OCI-LY1 (cell line): ENCODE measurements around the gene CAMK2D.

Experiments used
- H2AFZ ChIP-seq: fragments of 200-600 bp; sonication (generic), shearing (Covaris generic); 2 replicates; pipeline ENCODE4 v1.6.0; 2014; ENCODE audit warnings: antibody characterized with exemption, mild to moderate bottlenecking, low read length
- H3F3A ChIP-seq: fragments of 200-600 bp; sonication (generic), shearing (Covaris generic); 2 replicates; pipeline ENCODE4 v1.6.0; 2014; ENCODE audit warnings: mild to moderate bottlenecking, antibody characterized with exemption, low read length, moderate library complexity; ENCODE audit not compliant: insufficient read depth
- H3K27ac ChIP-seq: fragments of 200-600 bp; sonication (generic); 2 replicates; pipeline ENCODE4 v1.5.1; 2014; ENCODE audit warnings: low read length, mixed run types, mild to moderate bottlenecking, low read depth; ENCODE audit not compliant: poor library complexity, severe bottlenecking
- H3K27me3 ChIP-seq: fragments of 200-600 bp; sonication (generic); 2 replicates; pipeline ENCODE4 v1.6.0; 2014; ENCODE audit warnings: antibody characterized with exemption, mild to moderate bottlenecking, low read length, moderate library complexity; ENCODE audit not compliant: insufficient read depth
- H3K36me3 ChIP-seq: fragments of 200-600 bp; sonication (generic); 2 replicates; pipeline ENCODE4 v1.6.1; 2014; ENCODE audit warnings: mild to moderate bottlenecking, antibody characterized with exemption, low read length, moderate library complexity, mixed read lengths; ENCODE audit not compliant: insufficient read depth
- H3K4me1 ChIP-seq: fragments of 200-600 bp; sonication (generic); 2 replicates; pipeline ENCODE4 v1.5.1; 2014; ENCODE audit warnings: mild to moderate bottlenecking, low read length, moderate library complexity; ENCODE audit not compliant: insufficient read depth, severe bottlenecking
- H3K4me2 ChIP-seq: fragments of 200-600 bp; sonication (generic), shearing (Covaris generic); 2 replicates; pipeline ENCODE4 v1.6.1; 2014; ENCODE audit warnings: low read length
- H3K4me3 ChIP-seq: fragments of 200-600 bp; sonication (generic); 2 replicates; pipeline ENCODE4 v1.5.1; 2014; ENCODE audit warnings: low read length, low read depth, mild to moderate bottlenecking, mixed read lengths; ENCODE audit not compliant: poor library complexity, severe bottlenecking
- H3K79me2 ChIP-seq: fragments of 200-600 bp; shearing (Covaris generic); 2 replicates; pipeline ENCODE4 v1.6.1; 2016; ENCODE audit warnings: mixed run types, low read length, mixed read lengths; ENCODE audit not compliant: insufficient read depth
- H3K9ac ChIP-seq: fragments of 200-600 bp; sonication (generic), shearing (Covaris generic); 2 replicates; pipeline ENCODE4 v1.6.1; 2014; ENCODE audit warnings: mild to moderate bottlenecking, low read length, mixed read lengths
- H3K9me2 ChIP-seq: fragments of 200-600 bp; sonication (generic), shearing (Covaris generic); 2 replicates; pipeline ENCODE4 v1.6.1; 2014; ENCODE audit warnings: low read depth, mild to moderate bottlenecking, low read length, mixed read lengths
- H3K9me3 ChIP-seq: fragments of 200-600 bp; shearing (Covaris generic); 2 replicates; pipeline ENCODE4 v1.6.1; 2014; ENCODE audit warnings: low read length, mixed read lengths
- H4K20me1 ChIP-seq: fragments of 200-600 bp; sonication (generic), shearing (Covaris generic); 2 replicates; pipeline ENCODE4 v1.6.0; 2016; ENCODE audit warnings: mild to moderate bottlenecking, low read length; ENCODE audit not compliant: insufficient read depth
- CTCF ChIP-seq: fragments of 200-600 bp; sonication (generic), shearing (Covaris generic); IDR thresholded peaks from 2 replicates; pipeline ENCODE4 v1.5.1; 2017; ENCODE audit warnings: mild to moderate bottlenecking, antibody characterized with exemption, low read length, moderate library complexity, mixed read lengths
- EZH2 ChIP-seq: fragments of 200-600 bp; sonication (generic), shearing (Covaris generic); IDR thresholded peaks from 2 replicates; pipeline ENCODE4 v1.8.0; 2017; ENCODE audit warnings: borderline replicate concordance, mixed run types, mild to moderate bottlenecking, antibody characterized with exemption, low read length, moderate library complexity, mixed read lengths

CAMK2D gene

DNA sequence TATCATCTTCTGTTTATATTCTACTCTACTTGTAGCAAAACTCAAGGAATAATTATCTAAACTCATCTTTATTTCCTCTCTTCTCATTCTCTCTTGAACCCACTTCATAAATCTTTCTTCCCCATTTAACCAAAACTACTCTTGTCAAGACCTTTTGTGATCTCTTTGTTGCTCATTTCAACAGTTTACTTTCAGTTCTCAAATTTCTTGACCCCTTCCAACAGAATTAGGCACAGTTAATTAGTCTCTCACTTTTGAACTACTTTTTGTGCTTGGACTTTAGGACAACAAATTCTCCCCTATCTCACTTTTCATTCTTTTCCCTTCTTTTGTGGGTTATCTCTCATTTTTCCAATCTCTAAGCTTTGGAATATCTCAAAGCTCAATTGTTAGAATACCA is 27.4 kb upstream of the CAMK2D start:
- TF ChIP-seq EZH2 (no peak), CTCF (no peak)
- Histone ChIP-seq H3K36me3 (no peaks in the 10 kb centered on the region), H2AFZ (no peak overlapping the region), H3F3A (no peaks in the 10 kb centered on the region), H3K79me2 (no peaks in the 10 kb centered on the region), H3K27me3 (no peaks in the 10 kb centered on the region), H3K4me3 (no peak overlapping the region), H3K4me1 (no peaks in the 10 kb centered on the region), H3K9me2 (no peaks in the 10 kb centered on the region), H3K9ac (no peak overlapping the region), H4K20me1 (no peaks in the 10 kb centered on the region), H3K27ac (no peak overlapping the region), H3K4me2 (no peak overlapping the region), H3K9me3 (no peaks in the 10 kb centered on the region)

- Histone ChIP-seq H3K79me2 (no peaks in the 10 kb centered on the region), H3K9me2 (no peaks in the 10 kb centered on the region), H2AFZ (no peak overlapping the region), H4K20me1 (no peaks in the 10 kb centered on the region), H3K4me1 (no peaks in the 10 kb centered on the region), H3K27me3 (no peaks in the 10 kb centered on the region), H3K36me3 (no peaks in the 10 kb centered on the region), H3F3A (no peaks in the 10 kb centered on the region), H3K4me2 (no peak overlapping the region), H3K4me3 (no peak overlapping the region), H3K27ac (no peak overlapping the region), H3K9ac (no peak overlapping the region), H3K9me3 (no peaks in the 10 kb centered on the region)
- TF ChIP-seq EZH2 (no peak), CTCF (no peak)
These were observed 24.2 kb upstream of the CAMK2D start for GRCh38 chr4:113785781-113786180.

DNA sequence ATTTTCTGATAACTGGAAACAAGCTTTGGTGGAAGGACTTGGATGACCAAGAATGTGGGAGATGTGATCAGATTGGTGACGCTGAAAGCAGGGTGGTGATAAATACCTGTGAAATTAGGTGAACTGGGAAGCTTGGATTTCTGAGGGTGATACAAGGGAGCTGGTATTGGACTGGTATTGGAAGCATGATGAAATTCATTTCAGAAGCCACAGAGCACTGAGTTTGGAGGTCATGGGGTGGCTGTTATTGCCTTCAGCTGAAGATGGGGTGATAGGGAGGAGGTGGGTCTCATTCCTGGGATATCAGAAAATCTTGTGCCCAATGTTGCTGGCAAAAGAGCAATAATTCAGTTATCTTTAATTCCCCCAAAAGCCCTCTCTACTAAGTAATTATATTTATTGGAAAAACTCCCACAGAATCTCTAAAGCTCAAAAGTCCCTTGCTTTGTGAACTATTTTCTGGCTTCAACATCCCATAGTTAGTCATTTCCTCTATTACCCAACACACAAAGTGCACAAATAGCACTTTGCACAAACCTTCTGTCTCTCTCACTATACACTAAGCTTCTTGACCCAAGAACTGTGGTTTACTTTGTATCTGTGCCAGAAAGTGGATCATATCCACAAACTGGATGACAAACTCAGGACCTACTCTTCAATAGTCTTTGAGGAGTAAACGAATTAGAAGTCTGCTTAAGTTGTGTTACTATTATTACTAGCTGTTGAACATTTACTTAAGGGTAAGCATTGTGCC is 23.1 kb upstream of the CAMK2D start:
- Histone ChIP-seq H3K4me2 (no peak overlapping the region), H3K9ac (no peak overlapping the region), H3K36me3 (no peaks in the 10 kb centered on the region), H3K4me3 (no peak overlapping the region), H3F3A (no peaks in the 10 kb centered on the region), H3K27ac (no peak overlapping the region), H3K79me2 (no peaks in the 10 kb centered on the region), H3K4me1 (no peaks in the 10 kb centered on the region), H4K20me1 (no peaks in the 10 kb centered on the region), H3K9me3 (no peaks in the 10 kb centered on the region), H3K27me3 (no peaks in the 10 kb centered on the region), H2AFZ (no peak overlapping the region), H3K9me2 (no peaks in the 10 kb centered on the region)
- TF ChIP-seq EZH2 (no peak), CTCF (no peak)
